Upper lobe of left lung (tissue), 6 donors: ENCODE measurements around the gene COX8A. TPM values are rescaled to one million over a fixed set of nuclear protein-coding genes. Genes with fewer than 3 reads are reported as not detected.

Source experiments
- ATAC-seq, 2 donors: fragments of 200-7000 bp; cut with Tn5 transposase; one replicate each; pipeline ENCODE4 v1.9.1; 2022; ENCODE audit warnings: mild to moderate bottlenecking in 2 of 2, moderate library complexity in 2 of 2; ENCODE audit not compliant: low FRiP score in 2 of 2
- DNase-seq, 2 donors: peaks; one replicate each; pipeline ENCODE4 v3.0.0-alpha.2; 2019 to 2020
- H3K27ac ChIP-seq, 4 donors: fragments of 200-600 bp; sonication (generic); one replicate each; pipeline ENCODE4 v1.5.1; 2016 to 2019
- H3K27me3 ChIP-seq, 4 donors: fragments of 200-600 bp; sonication (generic); one replicate each; pipeline ENCODE4 v1.5.1; 2017 to 2019
- H3K36me3 ChIP-seq, 4 donors: fragments of 200-600 bp; sonication (generic); one replicate each; pipeline ENCODE4 v1.5.1; 2016 to 2019
- H3K4me1 ChIP-seq, 4 donors: fragments of 200-600 bp; sonication (generic); one replicate each; pipeline ENCODE4 v1.5.1; 2018 to 2019
- H3K4me3 ChIP-seq, 4 donors: fragments of 200-600 bp; sonication (generic); one replicate each; pipeline ENCODE4 v1.5.1; 2017 to 2019; ENCODE audit warnings: mild to moderate bottlenecking in 2 of 4, moderate library complexity in 1 of 4
- H3K9me3 ChIP-seq, 4 donors: fragments of 200-600 bp; sonication (generic); one replicate each; pipeline ENCODE4 v1.5.1; 2018 to 2019
- CTCF ChIP-seq, 6 experiments: fragments of 450-650 bp in 4 of 6; fragments of 200-600 bp in 2 of 6; sonication (generic) in 2 of 6; IDR thresholded peaks; one replicate each; pipeline ENCODE4 v1.5.1; 2016 to 2019; ENCODE audit warnings: antibody characterized with exemption in 6 of 6
- EP300 ChIP-seq, 4 donors: sonication (generic); formaldehyde crosslinking; IDR thresholded peaks; one replicate each; pipeline ENCODE4 v1.5.1; 2017; ENCODE audit warnings: antibody characterized with exemption in 4 of 4, control low read depth in 2 of 4
- POLR2A ChIP-seq, 4 donors: fragments of 450-650 bp; IDR thresholded peaks; one replicate each; pipeline ENCODE4 v1.5.1; 2016 to 2017; ENCODE audit warnings: antibody characterized with exemption in 4 of 4, mild to moderate bottlenecking in 2 of 4
- POLR2AphosphoS5 ChIP-seq, 2 donors: sonication (generic); formaldehyde crosslinking; IDR thresholded peaks; one replicate each; pipeline ENCODE4 v1.5.1; 2017; ENCODE audit warnings: antibody characterized with exemption in 2 of 2
- WGBS, 2 donors: methylation state at CpG; one replicate each; pipeline ENCODE4 v1.1.5; 2017 to 2018; 5-methylcytosine and 5-hydroxymethylcytosine counted together
- total RNA-seq, 6 donors: library from RNA; depleted of rRNA in 4 of 6; stranded (reverse); fragments of >200 nt in 4 of 6; gene quantifications; one replicate each; pipeline versions ENCODE4 v1.1.0 to v1.2.1, GENCODE V29; 2016 to 2021
- donor health status: DM: no; HTN: no; CAD: no; lungs with moderate emphysema.
- donor health status: DM: no; HTN: yes; CAD: no; lungs with severe emphysema.

Gene COX8A
- total RNA-seq, 6 donors from 2014 or later: 184 to 510 (median 271) TPM

- Histone ChIP-seq H3K4me1 (peaks cover 10 to 32% (median 17%) of the 10 kb centered on the region in 4 donors), H3K4me3 (no peak overlapping the region), H3K27ac (no peak overlapping the region)
Measured at GRCh38 chr11:63940786-63941185, 33.6 kb upstream of the COX8A start.

GRCh38 chr11:63941901-63942300 is 32.5 kb upstream of the COX8A start:
- Histone ChIP-seq H3K27me3 (no peaks in the 10 kb centered on the region), H3K27ac (no peak overlapping the region), H3K9me3 (no peaks in the 10 kb centered on the region), H3K36me3 (peaks cover 0 to 12% (median 9%) of the 10 kb centered on the region in 4 donors), H3K4me1 (peaks cover 10 to 34% (median 18%) of the 10 kb centered on the region in 4 donors), H3K4me3 (no peak overlapping the region)
- ATAC-seq (no peak), DNase-seq (no peak)
- no peak for TF ChIP-seq CTCF (IDR thresholded peaks at IDR 0.05)
- TF ChIP-seq POLR2A (IDR thresholded peaks at IDR 0.05): no peak
- TF ChIP-seq POLR2AphosphoS5 (IDR thresholded peaks at IDR 0.05): no peak
- TF ChIP-seq EP300 (IDR thresholded peaks at IDR 0.05): no peak
- 86 to 89% methylated on average over 4 of the region's 4 CpGs for WGBS, 2 donors

More at GRCh38 chr11:63940786-63941185, 33.6 kb upstream of the COX8A start:
- Histone ChIP-seq H3K9me3 (no peaks in the 10 kb centered on the region), H3K36me3 (peaks cover 0 to 3% (median 1%) of the 10 kb centered on the region in 4 donors), H3K27me3 (no peaks in the 10 kb centered on the region)
- ATAC-seq: no peak
- TF ChIP-seq POLR2AphosphoS5 (IDR thresholded peaks at IDR 0.05) (no peak), CTCF (IDR thresholded peaks at IDR 0.05) (no peak), POLR2A (IDR thresholded peaks at IDR 0.05) (no peak), EP300 (IDR thresholded peaks at IDR 0.05) (no peak)
- no peak for DNase-seq
- 54 to 77% methylated on average over 6 of the region's 6 CpGs for WGBS, 2 donors

GRCh38 chr11:63942803-63943202 is 31.6 kb upstream of the COX8A start:
- no peak for ATAC-seq
- DNase-seq: no peak
- H3K4me1 ChIP-seq: peaks cover 10 to 32% (median 18%) of the 10 kb centered on the region in 4 donors
- 88 to 90% methylated on average over 2 to 3 of the region's 3 CpGs for WGBS, 2 donors
- H3K27me3 ChIP-seq: no peaks in the 10 kb centered on the region
- H3K27ac ChIP-seq: no peak overlapping the region
- TF ChIP-seq EP300 (IDR thresholded peaks at IDR 0.05) (no peak), CTCF (IDR thresholded peaks at IDR 0.05) (no peak), POLR2AphosphoS5 (IDR thresholded peaks at IDR 0.05) (no peak), POLR2A (IDR thresholded peaks at IDR 0.05) (no peak)
- peaks cover 0 to 18% (median 12%) of the 10 kb centered on the region in 4 donors for H3K36me3 ChIP-seq
- H3K4me3 ChIP-seq: no peak overlapping the region
- no peaks in the 10 kb centered on the region for H3K9me3 ChIP-seq

- DNase-seq (no peak), ATAC-seq (peak in 1 of 2 donors; percentile 13)
- Histone ChIP-seq H3K4me1 (peaks cover 5 to 16% (median 8%) of the 10 kb centered on the region in 4 donors), H3K9me3 (no peaks in the 10 kb centered on the region), H3K36me3 (peaks cover 0 to 18% (median 14%) of the 10 kb centered on the region in 4 donors), H3K27me3 (no peaks in the 10 kb centered on the region), H3K4me3 (no peak overlapping the region), H3K27ac (no peak overlapping the region)
- TF ChIP-seq POLR2AphosphoS5 (IDR thresholded peaks at IDR 0.05) (no peak), CTCF (IDR thresholded peaks at IDR 0.05) (no peak), EP300 (IDR thresholded peaks at IDR 0.05) (no peak)
- 66 to 75% methylated on average over 2 to 8 of the region's 8 CpGs for WGBS, 2 donors
Measured at GRCh38 chr11:63944987-63945386, 29.4 kb upstream of the COX8A start.
